Measurements from ENCODE around the gene AQP6. TPM values are rescaled to one million over a fixed set of nuclear protein-coding genes. Genes with fewer than 3 reads are reported as not detected.

AQP6 gene
- total RNA-seq (under 1 TPM in 1 of 7 donors, not detected in 6; 0.36 TPM), polyA plus RNA-seq (under 1 TPM in 1 of 3 donors, not detected in 2; 0.03 TPM)
- long read RNA-seq, donor 1 = 0 reads
- long read RNA-seq, donor 2 = 0 reads

GRCh38 chr12:49972641-49973360 is at the start of gene AQP6:
Gene AQP6, plus strand, starts transcription at chr12:49972947. Its CDS starts 227 bp downstream, at chr12:49973174.
- intact Hi-C loops (cut with DNase I; ENCODE audit: low total_unique reads) = no loop called here
- no peak within 1 kb of the TSS for H3K27ac ChIP-seq
- peak; percentile 57 for DNase-seq
- H3K4me3 ChIP-seq = no peak within 1 kb of the TSS
- peaks cover under 1 to 16% (median 3%) of the 10 kb centered on the region in 6 donors for H3K4me1 ChIP-seq
- H3K9me3 ChIP-seq = no peaks in the 10 kb centered on the region
- 82 to 91% (median 86%) methylated on average over 15 to 18 of the region's 18 CpGs for WGBS, 5 donors
- H3K36me3 ChIP-seq = no peaks in the 10 kb centered on the region
- TF ChIP-seq POLR2A (IDR thresholded peaks at IDR 0.05) = no peak
- no peak for TF ChIP-seq CTCF (IDR thresholded peaks at IDR 0.05 in 8 of 11, conservative IDR thresholded peaks at IDR 0.05 in 3 of 11)
- no peak for TF ChIP-seq POLR2AphosphoS5 (IDR thresholded peaks at IDR 0.05)
- H3K27me3 ChIP-seq (replicated peaks in 1 of 7) = peaks cover 0 to 47% (median 11%) of the 10 kb centered on the region in 7 donors

GRCh38 chr12:49923035-49923644 is 49.6 kb upstream of the AQP6 start:
- Histone ChIP-seq H3K36me3 (no peaks in the 10 kb centered on the region), H3K4me1 (peaks cover 0 to 19% (median 3%) of the 10 kb centered on the region in 6 donors), H3K4me3 (no peak overlapping the region), H3K9me3 (no peaks in the 10 kb centered on the region), H3K27me3 (replicated peaks in 1 of 7) (peaks cover 0 to 7% (median 0%) of the 10 kb centered on the region in 7 donors), H3K27ac (peak overlapping the region in 2 of 8 donors; percentile 31 to 33)
- WGBS, 5 donors = 82 to 92% (median 84%) methylated on average over 7 of the region's 7 CpGs
- intact Hi-C loops (cut with DNase I; ENCODE audit: low total_unique reads) = no loop called here
- TF ChIP-seq CTCF (IDR thresholded peaks at IDR 0.05 in 8 of 11, conservative IDR thresholded peaks at IDR 0.05 in 3 of 11) = no peak
- TF ChIP-seq POLR2A (IDR thresholded peaks at IDR 0.05) = no peak
- no peak for TF ChIP-seq POLR2AphosphoS5 (IDR thresholded peaks at IDR 0.05)
- peak; percentile 63 for DNase-seq

- H3K4me3 ChIP-seq = no peak overlapping the region
- intact Hi-C loops (cut with DNase I; ENCODE audit: low total_unique reads) = no loop called here
- H3K9me3 ChIP-seq = no peaks in the 10 kb centered on the region
- peaks cover 0 to 19% (median 3%) of the 10 kb centered on the region in 6 donors for H3K4me1 ChIP-seq
- no peak for TF ChIP-seq POLR2A (IDR thresholded peaks at IDR 0.05)
- TF ChIP-seq CTCF (IDR thresholded peaks at IDR 0.05 in 8 of 11, conservative IDR thresholded peaks at IDR 0.05 in 3 of 11) = no peak
- no peak for TF ChIP-seq POLR2AphosphoS5 (IDR thresholded peaks at IDR 0.05)
- DNase-seq = peak; percentile 57
- H3K36me3 ChIP-seq = no peaks in the 10 kb centered on the region
- H3K27me3 ChIP-seq (replicated peaks in 1 of 7) = peaks cover 0 to 5% (median 0%) of the 10 kb centered on the region in 7 donors
- WGBS, 5 donors = 76 to 88% (median 79%) methylated on average over 15 of the region's 15 CpGs
- H3K27ac ChIP-seq = peak overlapping the region in 2 of 8 donors; percentile 31 to 33
Observed at GRCh38 chr12:49923880-49924556, 48.7 kb upstream of the AQP6 start.

Data from spleen (tissue), 13 donors.